Nephron progenitor cell (in vitro differentiated cells): ENCODE data around the gene FSHR.

Source experiments
- DNase-seq: peaks from one replicate; pipeline ENCODE4 v3.0.0; 2021
- H3K27ac Mint-ChIP-seq: 2 replicates; pipeline ENCODE4 v1.8.0; 2021; ENCODE audit warnings: mild to moderate bottlenecking, moderate library complexity, mixed read lengths
- H3K27me3 Mint-ChIP-seq: 2 replicates; pipeline ENCODE4 v1.8.0; 2021; ENCODE audit warnings: mild to moderate bottlenecking, low read depth, mixed read lengths; ENCODE audit not compliant: poor library complexity
- H3K36me3 Mint-ChIP-seq: 2 replicates; pipeline ENCODE4 v1.8.0; 2021; ENCODE audit warnings: low read depth, mixed read lengths
- H3K4me1 Mint-ChIP-seq: 2 replicates; pipeline ENCODE4 v1.8.0; 2021; ENCODE audit warnings: mixed read lengths
- H3K4me3 Mint-ChIP-seq: 2 replicates; pipeline ENCODE4 v1.8.0; 2021; ENCODE audit warnings: mild to moderate bottlenecking, moderate library complexity, mixed read lengths
- H3K9me3 Mint-ChIP-seq: 2 replicates; pipeline ENCODE4 v1.8.0; 2021; ENCODE audit warnings: mild to moderate bottlenecking, moderate library complexity, mixed read lengths
- CTCF ChIP-seq: fragments of 200-600 bp; sonication (generic); IDR thresholded peaks from 2 replicates; pipeline ENCODE4 v1.5.0; 2021; ENCODE audit warnings: antibody characterized with exemption

Gene FSHR

GRCh38 chr2:49053156-49053555 is 101.2 kb downstream of the FSHR start:
- DNase-seq, result no peak
- H3K4me3 Mint-ChIP-seq, result no peak overlapping the region
- H3K36me3 Mint-ChIP-seq, result peaks cover 5% of the 10 kb centered on the region
- peaks cover 24% of the 10 kb centered on the region for H3K9me3 Mint-ChIP-seq
- no peak for TF ChIP-seq CTCF
- no peaks in the 10 kb centered on the region for H3K4me1 Mint-ChIP-seq
- peaks cover 3% of the 10 kb centered on the region for H3K27me3 Mint-ChIP-seq
- H3K27ac Mint-ChIP-seq, result no peak overlapping the region

- H3K36me3 Mint-ChIP-seq, result no peaks in the 10 kb centered on the region
- H3K27me3 Mint-ChIP-seq, result peaks cover 3% of the 10 kb centered on the region
- H3K9me3 Mint-ChIP-seq, result peaks cover 12% of the 10 kb centered on the region
- no peak overlapping the region for H3K27ac Mint-ChIP-seq
- peaks cover 11% of the 10 kb centered on the region for H3K4me1 Mint-ChIP-seq
- TF ChIP-seq CTCF, result no peak
- no peak for DNase-seq
- no peak overlapping the region for H3K4me3 Mint-ChIP-seq
These were observed 104.0 kb downstream of the FSHR start for GRCh38 chr2:49050265-49050664.

- no peak for DNase-seq
- H3K27me3 Mint-ChIP-seq, result peaks cover 3% of the 10 kb centered on the region
- no peaks in the 10 kb centered on the region for H3K36me3 Mint-ChIP-seq
- peaks cover 3% of the 10 kb centered on the region for H3K9me3 Mint-ChIP-seq
- TF ChIP-seq CTCF, result no peak
- H3K4me1 Mint-ChIP-seq, result peaks cover 22% of the 10 kb centered on the region
- no peak overlapping the region for H3K27ac Mint-ChIP-seq
- H3K4me3 Mint-ChIP-seq, result no peak overlapping the region
These were observed 105.2 kb downstream of the FSHR start for GRCh38 chr2:49049161-49049560.

- H3K27ac Mint-ChIP-seq, result no peak overlapping the region
- H3K36me3 Mint-ChIP-seq, result no peaks in the 10 kb centered on the region
- H3K27me3 Mint-ChIP-seq, result peaks cover 3% of the 10 kb centered on the region
- no peaks in the 10 kb centered on the region for H3K9me3 Mint-ChIP-seq
- no peak for TF ChIP-seq CTCF
- peaks cover 32% of the 10 kb centered on the region for H3K4me1 Mint-ChIP-seq
- H3K4me3 Mint-ChIP-seq, result no peak overlapping the region
- DNase-seq, result no peak
These were observed 109.2 kb downstream of the FSHR start for GRCh38 chr2:49045083-49045482.

- TF ChIP-seq CTCF, result peak; percentile 27
- peak; percentile 10 for DNase-seq
- H3K27ac Mint-ChIP-seq, result no peak overlapping the region
- H3K4me1 Mint-ChIP-seq, result peaks cover 32% of the 10 kb centered on the region
- peaks cover 5% of the 10 kb centered on the region for H3K27me3 Mint-ChIP-seq
- no peaks in the 10 kb centered on the region for H3K36me3 Mint-ChIP-seq
- no peaks in the 10 kb centered on the region for H3K9me3 Mint-ChIP-seq
- H3K4me3 Mint-ChIP-seq, result no peak overlapping the region
These were observed 109.8 kb downstream of the FSHR start for GRCh38 chr2:49044350-49045079.

GRCh38 chr2:49043405-49043982 is 110.8 kb downstream of the FSHR start:
- no peaks in the 10 kb centered on the region for H3K36me3 Mint-ChIP-seq
- H3K4me3 Mint-ChIP-seq, result no peak overlapping the region
- no peak for TF ChIP-seq CTCF
- peak overlapping the region; percentile 27 for H3K27ac Mint-ChIP-seq
- DNase-seq, result no peak
- H3K27me3 Mint-ChIP-seq, result peaks cover 4% of the 10 kb centered on the region
- peaks cover 32% of the 10 kb centered on the region for H3K4me1 Mint-ChIP-seq
- no peaks in the 10 kb centered on the region for H3K9me3 Mint-ChIP-seq
